HG03469 (cell line): ENCODE measurements around the gene COLEC11.

Source experiments
- ATAC-seq: cut with Tn5 transposase; IDR thresholded peaks from one replicate; pipeline ENCODE4 v1.9.1; 2021; ENCODE audit warnings: mild to moderate bottlenecking, moderate library complexity, moderate number of reproducible peaks; ENCODE audit not compliant: unreplicated experiment

The COLEC11 gene

DNA sequence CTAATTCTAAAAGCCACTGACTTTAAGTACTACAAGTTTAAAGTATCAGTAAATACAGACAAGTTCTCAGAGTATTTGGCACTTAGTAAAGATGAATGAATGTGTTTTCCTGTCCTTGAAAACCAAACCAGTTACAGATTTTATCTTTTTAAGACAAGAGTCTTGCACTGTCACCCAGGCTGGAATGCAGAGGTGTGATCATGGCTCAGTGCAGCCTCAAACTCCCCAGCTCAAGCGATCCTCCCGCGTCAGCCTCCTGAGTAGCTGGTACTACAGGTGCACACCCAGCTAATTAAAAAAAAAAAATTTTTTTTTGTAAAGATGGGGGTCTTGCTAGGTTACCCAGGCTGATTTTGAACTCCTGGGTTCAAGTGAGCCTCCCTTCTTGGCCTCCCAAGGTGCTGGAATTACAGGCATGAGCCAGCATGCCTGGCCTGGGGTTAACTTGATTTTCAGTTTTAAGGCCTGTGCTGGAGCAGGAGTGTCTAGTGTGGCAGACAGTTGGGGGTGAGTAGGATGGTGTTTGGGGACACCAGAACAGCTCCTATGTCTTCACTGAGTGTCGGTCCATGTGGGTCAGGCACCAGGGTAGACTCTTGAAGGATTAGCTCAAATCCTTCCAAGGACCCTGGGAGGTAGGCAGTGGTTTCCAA lies 10.2 kb upstream of the COLEC11 start:
- ATAC-seq = no peak

DNA sequence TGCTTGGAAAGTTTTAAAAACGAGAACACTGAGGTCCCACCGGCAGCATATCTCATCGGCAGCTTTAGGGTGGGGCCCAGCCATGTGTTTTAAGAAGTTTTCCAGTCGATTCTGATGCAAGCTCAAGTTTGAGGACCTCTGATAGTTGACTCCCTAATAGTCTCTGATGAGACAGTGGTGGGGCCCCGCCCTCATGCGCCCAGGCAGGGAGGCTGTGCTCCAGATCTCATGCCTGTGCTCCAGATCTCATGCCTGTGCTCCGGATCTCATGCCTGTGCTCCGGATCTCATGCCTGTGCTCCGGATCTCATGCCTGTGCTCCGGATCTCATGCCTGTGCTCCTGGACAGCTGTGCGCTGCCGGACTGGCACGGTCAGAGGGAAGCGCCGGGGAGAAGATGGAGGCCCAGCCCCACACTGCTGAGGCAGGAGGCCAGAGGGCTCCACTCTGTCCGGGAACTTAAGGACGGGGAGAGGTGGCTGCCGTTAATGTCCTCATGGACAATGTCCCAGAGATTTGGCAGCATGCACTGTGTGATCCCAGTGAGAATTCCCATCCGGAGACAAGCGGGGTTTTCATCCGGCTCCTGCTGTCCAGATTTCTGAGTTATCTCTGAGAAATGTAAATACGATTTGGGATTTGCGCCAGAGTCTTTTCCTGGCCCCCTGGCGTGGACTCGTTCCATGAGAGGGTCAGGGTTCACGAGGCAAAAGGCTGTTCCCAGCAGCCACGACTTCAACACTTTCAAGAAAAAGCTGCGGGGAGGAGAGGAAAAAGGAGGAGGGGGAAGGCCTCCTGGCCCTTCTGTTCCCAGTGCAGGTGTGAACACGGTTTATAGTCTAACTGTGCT lies 9.4 kb upstream of the COLEC11 start:
- no peak for ATAC-seq

DNA sequence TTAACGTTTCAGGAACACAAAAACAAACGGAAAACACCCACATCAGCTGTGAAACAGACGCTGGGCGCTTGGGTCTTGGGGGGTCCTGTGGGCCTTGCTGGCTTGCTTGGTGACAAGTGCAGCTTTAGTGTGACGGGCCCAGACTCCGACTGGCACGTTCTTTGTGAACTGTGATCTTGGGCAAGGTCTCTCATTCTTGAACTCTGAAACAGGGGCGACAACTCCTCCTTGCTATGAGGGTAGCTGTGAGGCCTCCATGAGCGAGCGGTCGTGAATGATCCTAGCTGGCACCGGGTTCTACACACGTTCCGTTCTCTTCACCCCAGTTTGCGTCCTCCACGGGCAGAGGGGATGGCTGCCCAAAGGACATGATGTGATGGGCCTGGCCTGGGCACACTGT lies 8.7 kb upstream of the COLEC11 start:
- no peak for ATAC-seq

DNA sequence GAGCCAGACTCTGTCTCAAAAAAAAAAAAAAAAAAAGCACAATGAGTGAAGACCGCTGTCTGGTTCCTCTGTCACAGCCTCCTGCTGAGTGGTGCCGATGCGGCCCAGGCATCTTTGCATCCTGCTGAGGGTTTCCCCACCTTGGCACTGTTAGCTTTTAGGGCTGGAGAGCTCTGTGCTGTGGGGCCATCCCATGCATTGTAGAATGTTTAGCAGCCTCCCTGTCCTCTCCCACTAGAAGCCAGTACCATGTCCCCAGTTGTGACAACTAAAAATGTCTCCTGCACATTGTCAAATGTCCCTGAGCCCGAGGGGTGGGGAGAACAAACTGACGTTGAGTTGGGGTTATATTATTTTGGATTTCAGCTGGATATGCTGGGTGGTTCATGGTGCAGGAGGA lies 7.9 kb upstream of the COLEC11 start:
- ATAC-seq = no peak

DNA sequence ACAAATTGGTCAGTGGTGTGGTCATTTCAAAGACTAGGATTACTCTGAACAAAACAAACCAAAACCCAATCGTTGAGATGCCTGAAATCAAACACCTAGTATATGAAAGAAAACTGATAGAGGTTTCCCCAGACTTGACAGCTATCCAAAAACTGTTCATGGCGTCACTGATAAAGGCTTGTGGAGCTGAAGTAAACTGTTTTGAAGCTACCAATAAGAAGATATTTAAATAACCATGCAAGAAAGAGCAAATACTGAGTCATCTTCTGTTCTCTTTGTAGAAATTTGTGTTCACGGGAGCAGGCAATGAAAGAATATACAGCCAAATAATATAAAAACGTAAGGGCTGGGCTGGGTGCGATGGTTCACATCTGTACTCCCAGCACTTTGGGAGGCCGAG lies 7.5 kb upstream of the COLEC11 start:
- no peak for ATAC-seq

DNA sequence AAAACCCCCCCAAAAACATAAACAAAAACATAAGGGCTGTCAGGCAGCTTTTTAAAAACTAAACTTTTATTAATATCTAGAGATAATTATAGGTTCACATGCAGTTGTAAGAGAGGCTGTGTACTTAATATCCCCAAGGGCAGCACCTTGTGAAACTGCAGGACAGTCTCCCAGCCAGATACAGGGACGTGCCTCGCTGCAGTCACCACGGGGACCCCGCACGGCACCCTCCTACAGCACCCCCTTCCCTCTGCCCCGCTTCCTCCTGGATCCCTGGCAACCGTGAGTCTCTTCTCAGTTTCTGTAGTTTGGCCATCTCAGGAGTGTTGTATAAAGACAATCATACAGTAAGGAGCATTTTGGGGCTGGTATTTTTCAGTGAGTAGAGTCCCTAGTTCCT lies 6.8 kb upstream of the COLEC11 start:
- ATAC-seq = no peak

DNA sequence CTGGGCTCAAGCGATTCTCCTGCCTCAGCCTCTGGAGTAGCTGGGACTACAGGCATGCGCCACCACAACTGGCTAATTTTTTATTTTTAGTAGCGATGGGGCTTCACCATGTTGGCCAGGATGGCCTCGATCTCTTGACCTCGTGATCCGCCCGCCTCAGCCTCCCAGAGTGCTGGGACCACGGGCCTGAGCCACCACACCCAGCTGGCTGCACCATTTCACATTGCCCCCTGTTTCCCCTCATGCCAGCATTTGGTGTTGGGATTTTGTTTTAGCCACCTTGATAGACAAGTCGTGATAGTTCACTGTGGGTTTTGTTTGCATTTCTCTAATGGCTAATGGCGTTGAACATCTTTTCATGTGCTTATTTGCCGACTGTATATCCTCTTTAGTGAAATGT lies 5.8 kb upstream of the COLEC11 start:
- ATAC-seq = no peak

DNA sequence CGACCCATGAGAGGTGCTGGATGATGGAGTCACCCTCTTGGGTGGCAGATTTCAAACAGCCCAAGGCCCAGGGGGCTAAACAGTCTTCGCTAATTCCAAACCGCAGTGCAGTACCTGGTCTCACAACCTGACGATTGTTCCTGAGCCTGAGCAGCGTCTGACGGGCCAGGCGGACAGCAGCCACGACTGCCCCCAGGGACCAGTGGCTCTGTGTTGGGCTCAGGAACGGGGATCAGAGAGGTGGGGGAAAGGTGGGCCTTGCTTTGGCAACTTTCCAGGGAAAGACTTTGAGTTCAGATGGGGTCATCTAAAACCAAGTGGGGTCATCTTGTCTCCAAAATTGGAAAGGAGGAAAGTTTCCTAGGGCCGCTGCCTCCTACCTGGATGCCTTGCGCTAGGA lies 492 bp downstream of the COLEC11 start:
- ATAC-seq = no peak

DNA sequence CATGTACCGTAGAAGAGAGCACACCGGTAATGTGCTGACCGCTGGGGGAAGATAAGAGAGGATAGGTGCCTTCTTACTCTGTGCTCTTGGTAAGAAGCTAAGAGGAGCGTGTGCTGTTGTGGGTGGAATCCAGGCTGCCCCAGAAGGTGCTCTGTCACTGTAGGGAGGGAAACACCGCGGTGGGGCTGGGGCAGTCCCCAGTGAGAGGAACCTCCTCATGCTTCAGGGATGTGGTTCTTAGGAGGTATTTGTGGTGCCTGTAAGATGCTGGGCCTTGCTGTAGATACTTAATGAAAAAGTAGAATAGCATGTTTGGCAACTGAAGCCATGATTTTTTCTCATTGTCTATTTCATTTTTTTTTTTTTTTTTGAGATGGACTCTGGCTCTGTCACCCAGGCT lies 1.1 kb downstream of the COLEC11 start:
- peak; percentile 80 for ATAC-seq

DNA sequence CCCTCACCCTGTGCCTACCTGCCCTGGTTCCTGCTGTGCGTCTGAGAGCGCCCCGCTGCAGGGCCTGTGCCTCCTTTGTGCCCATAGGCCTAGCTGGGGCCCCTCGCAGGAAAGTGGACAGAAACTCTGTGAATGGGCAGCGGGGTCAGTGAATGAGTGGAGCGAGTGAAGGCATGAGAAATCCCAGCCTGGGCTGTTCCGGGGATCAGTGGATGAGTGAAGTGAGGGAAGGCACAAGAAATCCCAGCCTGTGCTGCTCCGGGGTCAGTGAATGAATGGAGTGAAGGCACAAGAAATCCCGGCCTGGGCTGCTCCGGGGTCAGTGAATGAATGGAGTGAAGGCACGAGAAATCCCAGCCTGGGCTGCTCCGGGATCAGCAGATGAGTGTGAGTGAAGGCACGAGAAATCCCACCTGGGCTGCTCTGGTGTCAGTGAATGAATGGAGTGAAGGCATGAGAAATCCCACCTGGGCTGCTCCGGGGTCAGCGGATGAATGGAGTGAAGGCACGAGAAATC lies 2.0 kb downstream of the COLEC11 start:
- no peak for ATAC-seq

DNA sequence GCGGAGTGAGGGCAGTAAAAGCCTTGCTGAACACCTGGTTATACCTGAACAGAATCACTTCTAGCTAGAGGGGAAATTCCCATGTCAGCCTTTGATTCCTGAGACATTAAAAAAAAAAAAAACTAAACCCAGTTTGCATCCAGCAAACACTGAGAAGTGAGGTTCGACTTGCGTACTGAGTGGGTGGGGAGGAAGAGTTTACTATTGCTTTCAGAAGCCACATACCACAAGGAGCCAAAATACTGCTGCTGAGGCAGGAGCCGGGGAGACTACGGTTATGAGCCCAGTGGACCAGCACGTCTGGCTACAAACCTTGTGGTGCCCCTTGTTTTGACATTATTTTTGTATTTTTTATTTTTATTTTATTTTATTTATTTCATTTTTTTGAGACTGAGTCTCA lies 2.7 kb downstream of the COLEC11 start:
- peak; percentile 53 for ATAC-seq

DNA sequence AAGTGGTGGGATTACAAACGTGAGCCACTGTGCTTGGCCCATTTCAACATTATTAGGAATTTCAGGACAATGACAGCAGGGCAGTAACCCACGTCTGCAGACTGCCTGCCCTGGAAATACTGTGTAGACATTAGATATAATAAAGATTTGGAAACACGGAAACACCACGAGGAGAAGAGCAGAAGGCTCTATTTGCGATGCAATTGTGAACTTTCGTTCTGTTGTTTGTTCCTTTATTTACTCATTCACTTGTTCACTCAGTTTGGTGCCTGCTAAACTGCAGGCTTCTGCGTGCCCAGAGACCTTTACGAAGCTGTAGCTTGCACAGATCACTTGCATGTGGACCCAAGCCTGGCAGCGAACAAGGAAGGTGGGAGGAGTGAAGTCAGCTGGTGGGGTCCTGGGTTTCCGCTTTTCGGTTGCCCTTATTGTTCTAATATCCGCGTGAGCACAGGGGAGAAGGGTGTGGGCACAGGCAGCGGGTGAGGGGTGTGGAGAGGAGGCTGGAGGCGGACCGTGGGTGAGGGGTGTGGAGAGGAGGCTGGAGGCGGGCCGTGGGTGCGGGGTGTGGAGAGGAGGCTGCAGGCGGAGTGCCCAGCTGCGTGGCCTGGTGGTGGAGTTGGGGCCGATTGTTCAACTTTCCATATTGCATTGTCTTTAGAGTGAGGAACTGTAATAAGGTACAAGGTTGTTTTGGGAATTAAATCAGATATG lies 3.4 kb downstream of the COLEC11 start:
- no peak for ATAC-seq

DNA sequence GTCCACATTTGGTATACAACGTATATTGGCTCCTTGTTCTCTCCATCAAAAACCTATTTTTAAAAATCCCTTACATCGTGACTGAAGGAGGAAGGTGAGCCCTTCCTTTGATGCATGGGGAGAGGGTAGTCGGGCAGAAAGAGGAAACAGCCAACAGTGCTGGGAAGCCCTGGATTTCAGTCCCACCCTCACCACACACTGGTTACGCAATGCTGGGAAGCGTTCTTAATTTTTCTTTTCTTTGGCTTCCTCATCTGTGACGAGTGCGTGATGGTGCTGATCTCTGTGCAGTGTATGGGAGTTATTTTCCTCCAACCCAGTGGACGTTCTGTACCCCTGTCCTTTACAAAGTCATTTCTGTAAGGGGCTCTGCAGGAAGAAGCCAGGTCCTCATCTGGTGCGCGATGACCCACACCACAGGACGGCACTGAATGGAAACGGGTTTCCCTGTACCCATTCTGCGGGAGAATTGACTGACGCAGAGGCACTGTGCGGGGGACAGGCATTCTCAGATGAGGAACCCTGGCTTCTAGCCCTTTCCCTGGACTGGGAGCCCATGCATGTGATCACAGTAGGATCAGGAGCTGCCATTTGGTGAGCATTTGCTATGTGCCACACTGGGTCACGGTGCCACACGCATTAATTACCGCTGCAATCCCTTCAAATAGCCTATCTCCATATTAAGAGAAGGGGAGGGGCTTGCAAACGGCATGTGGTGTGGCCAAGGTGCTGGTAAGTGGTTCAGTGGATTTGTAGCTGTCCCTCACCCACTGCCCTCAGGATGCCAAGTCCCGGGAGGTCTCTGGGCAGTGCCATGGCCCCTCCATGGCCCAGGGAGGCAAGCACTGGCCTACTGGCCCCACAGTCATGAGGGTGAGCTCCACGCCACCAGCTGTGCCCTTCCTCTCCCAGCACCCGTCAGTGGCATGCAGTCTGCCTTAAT lies 4.3 kb downstream of the COLEC11 start:
- no peak for ATAC-seq

DNA sequence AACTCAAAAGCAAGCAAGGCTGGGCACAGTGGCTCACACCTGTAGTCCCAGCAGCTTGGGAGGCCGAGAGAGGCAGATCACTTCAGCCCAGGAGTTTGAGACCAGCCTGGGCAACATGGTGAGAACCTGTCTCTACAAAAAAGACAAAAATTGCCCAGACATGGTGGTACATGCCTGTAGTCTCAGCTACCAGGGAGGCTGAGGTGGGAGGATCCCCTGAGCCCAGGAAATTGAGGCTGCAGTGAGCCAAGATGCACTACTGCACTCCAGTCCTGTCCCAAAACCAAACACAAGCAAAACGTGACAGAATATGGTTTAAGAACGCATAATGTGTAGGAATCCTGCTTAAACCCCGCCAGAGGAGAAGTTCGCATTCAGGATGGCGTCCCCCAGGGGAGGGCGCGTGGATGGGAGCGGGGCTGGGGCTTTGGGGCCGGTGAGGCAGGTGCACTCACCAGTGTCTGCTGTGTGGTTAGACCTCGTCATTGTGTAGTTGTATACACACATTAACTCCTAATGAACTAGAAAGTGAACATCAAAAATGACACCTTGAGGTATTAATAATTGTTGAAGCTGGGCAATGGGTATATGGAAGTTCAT lies 5.4 kb downstream of the COLEC11 start:
- ATAC-seq = no peak

DNA sequence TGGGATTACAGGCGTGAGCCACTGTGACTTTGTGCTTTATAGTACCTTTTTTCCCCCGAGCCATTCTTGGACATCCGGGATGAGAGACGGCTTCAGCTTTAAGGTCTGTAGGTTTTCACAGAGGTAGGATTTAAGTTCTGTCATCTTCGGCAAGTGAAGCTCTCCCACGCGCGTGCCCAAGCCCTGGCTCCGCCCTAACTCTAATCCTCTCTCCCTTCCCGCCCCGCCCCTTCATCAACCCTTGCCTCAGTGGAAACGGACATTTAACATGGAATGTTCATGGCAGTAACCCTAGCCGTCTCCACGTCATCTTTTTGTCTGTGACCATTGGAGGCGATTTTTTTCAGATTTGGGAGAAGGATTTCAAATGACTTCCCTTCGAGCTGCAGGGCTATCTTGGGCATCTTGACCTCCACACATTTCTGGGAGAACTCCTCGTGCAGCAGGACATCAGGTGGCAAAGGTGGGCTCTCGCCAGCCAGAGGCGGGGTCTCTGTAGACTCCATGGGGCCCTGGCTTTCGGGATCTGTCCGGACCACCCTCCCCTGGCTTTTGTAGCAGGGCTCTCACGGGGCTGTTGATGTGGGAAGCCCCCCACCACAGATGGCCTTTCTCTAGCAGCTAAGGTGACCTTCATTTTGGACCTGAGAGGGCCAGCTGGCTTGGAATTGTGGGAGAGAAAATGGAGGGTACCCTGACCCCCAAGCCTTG lies 6.8 kb downstream of the COLEC11 start:
- no peak for ATAC-seq

DNA sequence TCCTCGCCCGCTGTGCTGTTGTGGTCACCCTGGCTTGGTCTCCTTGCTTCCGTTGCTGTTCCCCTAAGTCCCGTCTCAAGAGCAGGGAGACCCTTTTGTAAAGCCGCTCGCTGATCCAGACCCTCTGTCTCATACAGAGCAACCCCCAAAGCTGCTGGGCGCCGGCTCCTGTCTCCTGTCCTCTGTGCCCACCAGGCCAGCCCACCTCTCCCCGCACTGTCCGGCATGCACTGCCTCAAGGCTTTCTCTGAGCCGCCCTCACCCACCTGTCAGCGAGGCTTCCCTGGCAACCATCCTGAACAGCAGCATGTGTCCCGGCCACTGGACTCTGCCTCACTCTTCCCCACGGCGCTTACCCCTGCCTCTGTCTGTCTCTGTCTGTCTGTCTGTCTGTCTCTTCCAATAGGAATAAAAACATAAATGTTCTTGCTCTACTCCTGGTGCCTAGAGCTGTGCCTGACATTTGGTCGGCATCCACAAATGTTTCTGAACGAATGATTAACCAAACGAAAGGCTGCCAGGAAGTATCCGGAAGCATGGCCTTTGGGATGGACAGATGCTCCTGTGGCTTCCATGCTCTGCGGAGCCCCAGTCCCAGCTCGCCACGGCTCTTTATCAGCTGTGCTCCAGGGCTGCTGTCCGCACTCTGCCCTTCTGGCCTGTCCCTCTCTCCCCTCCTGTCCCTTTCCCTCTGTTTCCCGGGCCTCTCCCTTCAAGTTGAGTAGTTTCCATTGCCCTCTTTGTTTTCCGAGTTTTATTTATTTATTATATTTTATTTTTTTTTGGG lies 7.8 kb downstream of the COLEC11 start:
- no peak for ATAC-seq

DNA sequence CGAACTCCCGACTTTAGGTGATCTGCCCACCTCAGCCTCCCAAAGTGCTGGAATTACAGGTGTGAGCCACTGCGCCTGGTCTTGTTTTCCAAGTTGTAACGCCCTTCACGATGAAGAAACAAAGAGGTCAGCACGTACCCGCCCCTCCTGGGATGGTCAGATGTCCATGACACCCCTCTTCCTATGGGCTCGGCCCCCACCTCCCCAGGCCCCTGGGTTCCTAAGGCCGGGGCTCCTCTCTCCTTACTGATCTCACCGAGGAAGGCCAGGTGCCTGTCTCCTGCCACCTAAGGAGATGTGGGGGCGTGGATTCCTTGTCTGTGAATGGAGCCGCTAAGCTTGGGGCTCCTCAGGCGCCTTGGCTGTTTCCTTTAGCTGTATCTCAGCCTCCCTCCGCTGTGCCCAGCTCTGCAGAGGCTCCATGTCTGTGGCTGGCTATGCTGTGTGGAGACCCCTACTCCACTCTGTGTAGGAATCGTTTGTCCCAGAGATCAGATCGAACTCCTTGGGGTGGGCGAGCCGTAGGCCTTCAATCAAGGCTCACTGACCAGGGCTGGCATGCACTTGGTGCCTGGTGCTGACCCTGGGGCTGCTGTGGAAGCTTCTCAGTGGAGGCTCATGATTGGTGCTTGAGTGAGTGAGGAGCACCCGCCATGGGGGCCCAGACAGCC lies 8.8 kb downstream of the COLEC11 start:
- ATAC-seq = no peak

DNA sequence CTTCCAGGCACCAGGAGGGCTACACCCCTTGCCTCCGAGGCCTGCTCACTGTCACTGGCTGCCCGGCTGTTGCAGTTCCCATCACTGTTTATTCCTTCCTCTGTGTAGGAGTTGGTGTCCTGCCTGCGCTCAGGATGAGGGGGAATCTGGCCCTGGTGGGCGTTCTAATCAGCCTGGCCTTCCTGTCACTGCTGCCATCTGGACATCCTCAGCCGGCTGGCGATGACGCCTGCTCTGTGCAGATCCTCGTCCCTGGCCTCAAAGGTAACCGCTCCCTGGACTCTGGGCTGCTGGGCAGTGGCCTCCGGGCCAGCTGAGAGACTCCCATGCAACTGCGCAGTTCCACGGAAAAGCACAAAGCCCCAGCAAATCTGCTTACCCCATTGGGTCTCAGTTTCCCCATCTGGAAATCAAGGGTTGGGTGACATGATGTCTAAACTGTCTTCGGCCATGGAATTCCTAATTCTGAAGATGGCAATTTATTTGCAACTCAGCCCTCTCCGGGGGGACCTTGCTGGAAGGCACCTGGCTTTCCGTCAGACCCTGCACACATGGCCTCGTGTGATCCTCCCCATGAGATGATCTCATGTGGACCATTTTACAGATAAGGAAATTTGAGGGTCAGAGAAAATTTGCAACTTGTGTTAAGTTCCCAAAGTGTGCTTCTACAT lies 9.4 kb downstream of the COLEC11 start:
- ATAC-seq = no peak
